ENCODE results near the gene PSMD4.
"Not testable (repeated sequence)": the region's sequence is repeated elsewhere in the genome, so short reads cannot be mapped to it uniquely, and the experiment has no call there.

The PSMD4 gene

DNA sequence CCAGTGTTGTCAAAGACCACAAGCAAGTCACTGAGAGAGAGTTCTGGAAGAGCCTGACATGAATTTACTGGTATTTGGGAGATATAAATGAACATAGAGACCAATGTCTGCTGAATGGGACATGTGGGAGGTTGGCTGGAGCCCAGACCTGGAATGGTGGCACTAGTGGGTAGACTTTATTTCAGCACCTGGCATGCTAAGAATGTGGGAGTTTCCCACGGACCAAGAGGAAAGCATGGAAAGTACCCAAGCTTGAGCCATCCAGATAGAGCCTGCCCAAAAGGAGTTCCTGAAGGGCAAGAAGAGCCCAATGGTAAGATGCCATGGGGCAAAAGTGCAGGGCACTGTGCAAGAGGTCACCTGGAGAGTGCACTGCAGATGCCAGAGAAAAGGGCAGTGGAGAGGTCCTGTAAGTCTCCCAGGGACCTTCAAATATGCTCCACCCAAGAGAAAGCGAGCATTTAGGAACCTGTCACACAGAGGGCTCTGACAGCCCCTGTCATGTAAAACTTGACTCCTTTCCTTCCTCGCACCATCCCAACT is 19.5 kb downstream of the PSMD4 start:
- DNase-seq (ENCODE audit: low read depth in 2 of 2) = no peak

DNA sequence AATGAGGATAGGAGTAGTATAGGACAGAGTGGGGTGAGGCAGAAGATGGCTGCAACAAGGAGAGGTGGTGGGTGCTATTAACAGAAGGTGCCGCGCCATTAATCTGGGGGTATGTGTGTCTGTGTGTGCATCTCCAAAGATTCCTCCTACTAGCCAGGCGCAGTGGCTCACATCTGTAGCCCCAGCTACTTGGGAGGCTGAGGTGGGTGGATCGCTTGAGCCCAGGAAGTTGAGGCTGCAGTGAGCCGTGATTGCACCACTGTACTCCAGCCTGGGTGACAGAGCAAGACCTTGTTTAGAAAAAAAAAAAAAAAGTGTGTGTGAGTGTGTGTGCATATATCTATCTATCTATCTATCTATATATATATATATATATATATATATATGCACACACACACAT is 20.8 kb downstream of the PSMD4 start:
- not testable (repeated sequence) for DNase-seq (ENCODE audit: low read depth in 2 of 2)

DNA sequence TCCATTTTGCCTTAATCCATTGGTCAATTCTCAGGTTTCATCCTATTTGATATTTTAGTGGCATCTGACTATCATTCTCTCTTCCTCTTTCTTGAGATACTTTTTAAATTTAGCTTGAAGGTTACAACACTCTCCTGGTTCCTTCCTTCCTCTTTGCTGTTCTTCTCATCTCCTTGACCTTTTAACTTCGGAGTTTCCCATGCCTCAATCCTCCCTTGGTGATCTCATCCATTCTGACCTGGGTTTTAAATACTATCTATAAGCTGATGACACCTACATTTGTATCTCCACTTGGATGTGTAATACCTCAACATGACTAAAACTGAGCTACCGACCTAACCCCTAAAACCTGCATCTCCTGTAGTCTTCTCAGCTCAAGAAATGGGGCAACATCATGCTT is 22.7 kb downstream of the PSMD4 start:
- DNase-seq (ENCODE audit: low read depth in 2 of 2) = no peak

DNA sequence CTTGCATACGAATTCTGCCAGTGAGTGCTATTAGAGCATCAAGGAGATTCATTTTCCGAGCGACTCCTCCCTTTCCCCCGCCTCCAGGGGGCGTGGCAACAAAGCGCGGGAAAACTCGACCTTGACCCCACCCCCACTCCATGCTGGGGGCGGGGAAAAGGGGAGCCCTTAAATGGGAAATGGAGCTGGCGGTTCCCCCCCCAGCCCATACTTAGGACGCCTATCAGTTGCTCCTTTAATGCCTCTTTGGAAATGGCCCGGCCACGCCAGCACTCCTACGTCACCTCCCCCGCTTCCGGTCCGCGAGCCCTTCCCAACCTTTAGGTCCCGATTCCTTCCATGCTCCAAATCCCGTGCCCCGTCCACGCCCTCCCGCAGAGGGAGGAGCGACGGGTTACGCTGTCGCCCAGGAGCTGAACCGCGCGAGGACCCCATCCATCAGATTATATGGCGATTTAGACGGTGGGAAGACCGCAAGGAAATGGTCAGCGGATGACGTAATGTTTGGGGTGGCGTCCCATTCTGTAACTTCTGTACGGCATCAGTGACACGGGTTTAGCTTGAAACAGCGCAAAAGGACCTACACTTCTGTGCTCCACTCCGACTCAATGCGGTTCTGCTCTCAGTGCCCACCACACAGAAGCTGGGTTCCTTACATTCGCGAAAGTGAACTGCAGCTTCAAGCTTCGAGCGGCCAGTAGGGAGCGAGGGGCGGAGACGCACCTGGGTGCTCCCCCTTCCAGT is 26.9 kb downstream of the PSMD4 start:
- peak; percentile 95 for DNase-seq (ENCODE audit: low read depth in 2 of 2)

DNA sequence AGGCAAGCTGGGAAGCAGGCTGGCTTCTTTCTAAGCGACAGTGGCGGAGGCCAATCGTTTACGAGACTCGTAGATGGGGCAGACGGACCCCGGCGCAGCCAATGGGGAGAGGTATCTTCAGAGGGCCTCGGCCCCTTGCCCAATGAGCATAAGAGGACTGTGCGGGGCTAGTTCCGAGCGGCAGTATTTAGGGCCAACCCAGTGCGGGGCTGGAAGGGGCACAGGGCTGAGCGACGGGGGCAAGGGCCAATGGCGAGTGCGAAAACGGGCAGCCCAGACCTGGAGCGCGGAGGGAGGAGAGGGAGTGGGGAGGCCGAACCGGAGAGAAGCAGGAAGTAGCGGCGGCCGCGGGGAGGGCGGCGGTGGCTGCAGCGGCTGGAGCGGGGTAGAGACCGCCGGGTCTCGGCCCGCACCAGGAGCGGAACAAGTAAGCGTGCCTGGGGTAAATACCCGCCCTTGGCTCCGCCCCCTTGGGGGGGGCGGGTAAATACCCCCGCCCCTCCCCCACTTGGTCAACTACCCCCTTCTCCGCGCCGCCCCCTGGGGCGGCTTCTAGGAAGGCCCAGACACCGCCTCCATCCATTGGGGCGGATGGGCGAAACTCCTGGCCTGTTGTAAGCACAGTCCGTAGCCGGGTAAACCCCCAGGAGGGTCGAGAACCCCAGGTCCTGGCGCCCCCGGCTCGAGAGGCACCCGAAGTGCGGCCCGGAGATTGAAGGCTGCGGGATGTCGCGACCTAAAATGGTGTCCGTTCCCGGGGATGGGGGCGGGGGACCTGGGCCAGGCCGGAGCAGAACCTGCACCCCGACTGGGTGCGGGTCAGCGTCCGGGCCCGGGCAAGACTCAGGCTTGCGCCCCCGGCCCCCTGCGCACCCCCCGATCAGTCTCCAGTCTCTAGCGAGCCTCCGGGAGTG is 27.7 kb downstream of the PSMD4 start, which contains the start of gene ZNF687:
ZNF687 (plus strand) TSS at position 331 of the 914 bp plus-strand sequence. CDS start 3,993 bp downstream, outside the sequence.
- peak; percentile 99 to 100 for DNase-seq (ENCODE audit: low read depth in 2 of 2)

DNA sequence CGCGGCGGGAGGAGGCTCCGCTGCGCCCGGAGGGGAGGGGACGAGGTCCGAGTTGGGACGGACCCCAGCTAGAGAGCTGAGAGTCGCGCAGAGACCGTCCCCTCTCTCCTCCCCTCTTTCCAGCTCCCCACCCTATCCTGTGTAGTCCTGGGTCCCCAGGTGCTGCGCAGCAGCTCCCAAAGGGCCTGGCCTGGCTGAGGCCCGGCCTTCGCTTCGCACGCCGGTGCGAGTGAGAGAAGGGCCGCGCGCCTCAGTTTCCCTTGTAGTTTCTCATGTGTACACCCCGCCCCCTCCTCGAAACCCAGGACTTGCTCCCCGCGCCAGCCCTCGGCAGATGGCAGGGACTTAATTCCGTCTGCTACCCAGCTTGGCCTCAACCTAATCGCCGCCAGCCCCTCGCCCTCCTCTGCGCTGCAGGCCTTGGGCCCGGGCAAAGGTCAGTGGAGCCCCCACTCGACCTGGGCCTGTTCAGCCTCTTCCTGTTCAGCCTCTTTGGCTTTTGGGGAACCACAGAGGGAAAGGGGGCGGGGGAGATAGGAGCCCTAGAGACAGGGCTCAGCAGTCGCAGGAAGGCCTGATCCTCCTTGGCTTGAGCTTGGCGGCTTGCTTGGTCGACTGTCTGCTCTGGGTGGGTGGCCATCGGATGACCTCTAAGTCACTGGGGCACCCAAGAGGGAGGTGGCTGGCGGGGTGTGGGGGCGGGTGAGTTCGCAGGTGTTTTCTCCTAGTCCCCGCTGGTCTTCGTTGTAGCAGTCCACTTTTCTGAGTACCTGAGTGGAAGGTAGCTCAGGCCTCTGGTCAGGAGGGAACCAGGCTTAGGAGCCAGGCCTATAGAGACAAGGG is 28.6 kb downstream of the PSMD4 start:
- DNase-seq (ENCODE audit: low read depth in 2 of 2) = no peak

DNA sequence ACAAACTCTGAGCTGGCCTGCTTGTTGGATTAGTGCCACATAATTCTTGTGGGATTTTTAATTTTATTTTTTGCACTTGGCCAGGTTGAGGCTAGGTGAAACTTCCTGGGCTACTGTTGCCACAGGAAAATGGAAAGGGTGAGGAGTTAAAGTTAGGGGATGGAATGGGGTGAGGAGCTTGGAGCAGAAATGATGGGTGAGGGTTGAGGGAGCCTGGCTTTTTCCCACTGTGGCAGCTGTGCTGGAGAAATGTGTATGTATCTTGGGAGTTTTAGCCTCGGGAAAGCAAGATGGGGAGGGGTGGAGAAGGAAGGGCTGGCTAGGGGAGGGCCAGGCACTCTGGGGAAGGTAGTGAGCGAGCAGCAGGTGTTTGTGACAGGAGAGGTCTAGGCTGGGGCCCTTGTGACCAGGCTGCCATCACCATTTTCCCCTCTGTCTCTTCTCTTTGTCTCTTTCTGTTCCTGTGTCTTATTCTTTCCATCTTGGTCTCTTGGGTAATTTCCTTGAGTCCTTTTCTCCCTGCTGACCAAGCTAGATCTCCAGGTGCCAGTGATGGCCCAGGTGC is 29.6 kb downstream of the PSMD4 start:
- DNase-seq (ENCODE audit: low read depth in 2 of 2) = no peak

DNA sequence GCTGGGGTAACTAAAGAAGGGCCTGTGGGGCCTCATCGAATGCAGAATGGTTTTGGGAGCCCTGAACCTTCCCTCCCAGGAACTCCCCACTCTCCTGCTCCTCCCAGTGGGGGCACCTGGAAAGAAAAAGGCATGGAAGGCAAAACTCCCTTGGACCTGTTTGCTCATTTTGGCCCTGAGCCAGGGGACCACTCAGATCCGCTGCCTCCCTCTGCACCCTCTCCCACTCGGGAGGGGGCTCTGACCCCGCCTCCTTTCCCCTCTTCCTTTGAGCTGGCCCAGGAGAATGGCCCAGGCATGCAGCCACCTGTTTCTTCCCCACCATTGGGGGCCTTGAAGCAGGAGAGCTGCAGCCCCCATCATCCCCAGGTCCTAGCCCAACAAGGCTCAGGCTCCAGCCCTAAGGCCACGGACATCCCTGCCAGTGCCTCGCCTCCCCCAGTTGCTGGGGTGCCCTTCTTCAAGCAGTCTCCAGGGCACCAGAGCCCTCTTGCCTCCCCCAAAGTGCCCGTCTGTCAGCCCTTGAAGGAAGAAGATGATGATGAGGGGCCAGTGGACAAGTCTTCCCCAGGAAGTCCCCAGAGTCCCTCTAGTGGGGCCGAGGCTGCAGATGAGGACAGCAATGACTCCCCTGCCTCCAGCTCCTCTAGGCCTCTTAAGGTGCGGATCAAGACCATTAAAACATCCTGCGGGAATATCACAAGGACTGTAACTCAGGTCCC is 32.2 kb downstream of the PSMD4 start:
- no peak for DNase-seq (ENCODE audit: low read depth in 2 of 2)

DNA sequence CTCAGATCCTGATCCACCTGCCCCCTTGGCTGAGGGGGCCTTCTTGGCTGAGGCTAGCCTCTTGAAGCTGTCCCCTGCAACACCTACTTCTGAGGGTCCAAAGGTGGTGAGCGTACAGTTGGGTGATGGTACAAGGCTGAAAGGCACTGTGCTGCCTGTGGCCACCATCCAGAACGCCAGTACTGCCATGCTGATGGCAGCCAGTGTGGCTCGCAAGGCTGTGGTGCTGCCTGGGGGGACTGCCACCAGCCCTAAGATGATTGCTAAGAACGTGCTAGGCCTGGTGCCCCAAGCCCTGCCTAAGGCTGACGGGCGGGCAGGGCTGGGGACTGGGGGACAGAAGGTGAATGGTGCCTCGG is 32.8 kb downstream of the PSMD4 start:
- DNase-seq (ENCODE audit: low read depth in 2 of 2) = no peak

DNA sequence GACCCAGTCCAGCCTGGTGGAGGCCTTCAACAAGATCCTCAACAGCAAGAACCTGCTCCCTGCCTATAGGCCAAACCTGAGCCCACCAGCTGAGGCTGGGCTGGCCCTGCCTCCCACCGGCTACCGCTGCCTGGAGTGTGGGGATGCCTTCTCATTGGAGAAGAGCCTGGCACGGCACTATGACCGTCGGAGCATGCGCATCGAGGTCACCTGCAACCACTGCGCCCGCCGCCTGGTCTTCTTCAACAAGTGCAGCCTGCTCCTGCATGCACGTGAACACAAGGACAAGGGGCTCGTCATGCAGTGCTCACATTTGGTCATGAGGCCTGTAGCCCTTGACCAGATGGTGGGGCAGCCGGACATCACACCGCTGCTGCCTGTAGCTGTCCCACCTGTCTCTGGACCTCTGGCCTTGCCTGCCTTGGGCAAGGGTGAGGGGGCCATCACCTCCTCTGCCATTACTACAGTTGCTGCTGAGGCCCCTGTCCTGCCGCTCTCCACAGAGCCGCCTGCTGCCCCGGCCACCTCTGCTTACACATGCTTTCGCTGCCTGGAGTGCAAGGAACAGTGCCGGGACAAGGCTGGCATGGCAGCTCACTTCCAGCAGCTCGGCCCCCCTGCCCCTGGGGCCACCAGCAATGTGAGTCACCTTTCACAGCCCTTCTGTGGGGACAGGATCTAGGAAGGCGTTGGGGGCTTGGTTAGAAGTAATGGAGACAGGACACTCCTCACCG is 33.4 kb downstream of the PSMD4 start:
- no peak for DNase-seq (ENCODE audit: low read depth in 2 of 2)

DNA sequence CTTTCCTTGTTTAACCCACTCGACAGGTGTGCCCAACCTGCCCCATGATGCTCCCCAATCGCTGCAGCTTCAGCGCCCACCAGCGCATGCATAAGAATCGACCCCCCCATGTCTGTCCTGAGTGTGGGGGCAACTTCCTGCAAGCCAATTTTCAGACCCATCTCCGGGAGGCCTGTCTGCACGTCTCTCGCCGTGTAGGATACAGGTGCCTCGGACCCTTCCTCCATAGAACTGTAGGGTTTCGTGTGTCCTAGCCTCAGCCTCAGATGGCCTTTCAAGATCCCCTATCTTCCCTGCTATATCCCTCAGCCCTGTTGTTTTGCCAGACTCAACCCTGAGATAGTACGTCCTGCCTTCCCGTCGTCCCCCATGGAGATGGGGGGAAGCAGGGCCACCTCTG is 34.0 kb downstream of the PSMD4 start:
- DNase-seq (ENCODE audit: low read depth in 2 of 2) = no peak

DNA sequence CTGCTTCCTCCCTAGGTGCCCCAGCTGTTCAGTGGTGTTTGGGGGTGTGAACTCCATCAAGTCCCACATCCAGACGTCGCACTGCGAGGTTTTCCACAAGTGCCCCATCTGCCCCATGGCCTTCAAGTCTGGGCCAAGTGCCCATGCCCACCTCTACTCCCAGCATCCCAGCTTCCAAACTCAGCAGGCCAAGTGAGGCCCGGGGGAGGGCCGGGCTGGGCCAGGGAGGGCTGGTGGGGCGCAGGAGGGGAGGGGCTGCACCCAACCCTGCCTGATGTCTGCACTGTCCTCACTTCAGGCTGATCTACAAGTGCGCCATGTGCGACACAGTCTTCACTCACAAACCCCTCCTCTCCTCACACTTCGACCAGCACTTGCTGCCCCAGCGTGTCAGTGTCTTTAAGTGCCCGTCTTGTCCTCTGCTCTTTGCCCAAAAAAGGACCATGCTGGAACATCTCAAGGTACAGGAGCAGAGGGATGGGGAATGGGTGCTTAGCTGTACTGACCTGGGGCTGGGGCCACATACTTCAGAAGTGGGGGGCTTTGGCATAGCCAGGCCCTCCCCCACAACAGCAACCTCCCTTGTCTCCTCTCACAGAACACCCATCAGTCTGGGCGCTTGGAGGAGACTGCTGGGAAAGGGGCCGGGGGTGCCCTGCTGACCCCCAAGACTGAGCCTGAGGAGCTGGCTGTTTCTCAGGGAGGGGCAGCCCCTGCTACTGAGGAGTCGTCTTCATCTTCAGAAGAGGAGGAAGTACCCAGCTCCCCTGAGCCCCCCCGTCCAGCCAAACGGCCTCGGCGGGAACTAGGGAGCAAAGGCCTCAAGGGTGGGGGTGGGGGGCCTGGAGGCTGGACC is 34.8 kb downstream of the PSMD4 start:
- no peak for DNase-seq (ENCODE audit: low read depth in 2 of 2)

DNA sequence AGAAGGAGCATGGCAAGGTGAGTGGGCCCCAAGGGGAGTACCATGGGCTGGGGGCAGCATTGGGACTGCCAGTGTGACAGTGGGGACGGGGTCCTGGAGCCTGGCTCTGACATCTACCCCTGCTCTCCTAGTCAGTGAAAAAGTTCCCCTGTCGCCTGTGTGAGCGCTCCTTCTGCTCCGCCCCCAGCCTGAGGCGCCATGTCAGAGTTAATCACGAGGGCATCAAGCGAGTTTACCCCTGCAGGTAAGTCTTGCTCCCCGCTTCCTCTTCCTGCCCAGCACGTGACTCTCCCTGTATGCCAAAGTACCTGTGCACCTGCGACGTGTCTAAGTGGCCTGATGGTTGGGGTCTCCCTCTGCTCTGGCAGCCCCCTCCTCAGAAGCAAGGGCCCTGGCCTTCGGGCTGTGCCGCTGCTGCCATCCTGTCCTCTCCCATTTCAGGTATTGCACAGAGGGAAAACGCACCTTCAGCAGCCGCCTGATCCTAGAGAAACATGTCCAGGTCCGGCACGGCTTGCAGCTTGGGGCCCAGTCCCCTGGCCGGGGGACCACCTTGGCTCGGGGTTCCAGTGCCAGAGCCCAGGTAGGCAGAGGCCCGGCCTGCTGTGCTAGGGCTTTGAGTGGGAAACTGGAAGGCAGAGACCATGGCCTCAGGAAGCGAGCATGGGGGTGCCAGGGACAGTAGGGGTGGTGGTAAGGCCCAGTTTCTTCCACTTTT is 35.6 kb downstream of the PSMD4 start:
- no peak for DNase-seq (ENCODE audit: low read depth in 2 of 2)

DNA sequence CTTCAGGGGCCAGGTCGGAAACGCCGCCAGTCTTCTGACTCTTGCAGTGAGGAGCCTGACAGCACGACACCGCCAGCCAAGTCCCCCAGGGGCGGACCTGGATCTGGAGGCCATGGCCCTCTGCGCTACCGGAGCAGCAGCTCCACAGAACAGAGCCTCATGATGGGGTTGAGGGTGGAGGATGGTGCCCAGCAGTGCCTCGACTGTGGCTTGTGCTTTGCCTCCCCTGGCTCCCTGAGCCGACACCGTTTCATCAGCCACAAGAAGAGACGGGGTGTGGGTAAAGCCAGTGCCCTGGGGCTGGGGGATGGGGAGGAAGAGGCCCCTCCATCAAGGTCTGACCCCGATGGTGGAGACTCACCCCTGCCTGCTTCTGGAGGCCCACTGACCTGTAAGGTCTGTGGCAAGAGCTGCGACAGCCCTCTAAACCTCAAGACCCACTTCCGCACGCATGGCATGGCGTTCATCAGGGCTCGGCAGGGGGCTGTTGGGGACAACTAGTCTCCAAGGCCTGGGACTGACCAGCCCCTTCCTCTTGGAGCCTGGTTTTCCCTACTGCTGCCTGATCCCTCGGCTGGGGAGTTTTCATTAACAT is 36.3 kb downstream of the PSMD4 start:
- no peak for DNase-seq (ENCODE audit: low read depth in 2 of 2)

DNA sequence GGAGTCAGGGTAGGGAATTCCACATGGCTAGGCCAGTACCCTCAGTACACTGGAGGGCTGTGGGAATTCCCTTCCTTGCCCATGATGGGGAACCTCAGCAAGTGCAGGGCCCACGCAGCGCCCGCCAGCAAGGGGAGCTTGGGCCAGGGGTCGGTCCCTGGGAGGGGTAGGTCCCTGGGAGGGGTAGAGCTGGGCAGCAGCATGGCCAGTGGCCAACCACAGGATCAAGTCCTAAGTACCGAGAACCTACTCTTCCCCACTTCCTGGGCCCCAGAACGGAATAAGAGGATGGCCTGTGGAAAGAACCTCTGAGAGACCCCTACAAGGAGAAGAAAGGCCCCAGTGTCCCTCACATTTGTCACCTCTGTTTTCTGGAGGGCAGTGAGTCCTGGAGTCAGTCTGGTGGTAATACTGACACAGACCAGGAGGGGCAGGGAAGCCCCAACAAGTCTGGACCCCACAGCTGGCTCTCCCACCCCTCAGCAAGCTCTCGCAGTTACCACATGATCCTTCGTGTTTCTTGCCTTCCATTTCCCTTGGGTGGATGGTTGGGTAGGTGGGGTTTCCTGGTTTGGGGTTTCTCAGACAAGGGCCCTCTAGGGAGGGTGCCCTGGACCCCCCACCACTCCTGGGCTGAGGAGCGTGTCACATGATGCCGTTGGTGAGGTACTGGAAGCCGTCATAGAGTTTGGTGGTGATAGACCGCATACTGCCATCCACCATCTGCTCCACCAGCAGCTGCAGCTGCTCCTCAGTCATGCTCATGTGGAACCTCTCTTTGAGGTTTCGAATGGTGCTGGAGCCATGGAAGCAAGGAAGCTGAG is 37.9 kb downstream of the PSMD4 start:
- DNase-seq (ENCODE audit: low read depth in 2 of 2) = no peak

DNA sequence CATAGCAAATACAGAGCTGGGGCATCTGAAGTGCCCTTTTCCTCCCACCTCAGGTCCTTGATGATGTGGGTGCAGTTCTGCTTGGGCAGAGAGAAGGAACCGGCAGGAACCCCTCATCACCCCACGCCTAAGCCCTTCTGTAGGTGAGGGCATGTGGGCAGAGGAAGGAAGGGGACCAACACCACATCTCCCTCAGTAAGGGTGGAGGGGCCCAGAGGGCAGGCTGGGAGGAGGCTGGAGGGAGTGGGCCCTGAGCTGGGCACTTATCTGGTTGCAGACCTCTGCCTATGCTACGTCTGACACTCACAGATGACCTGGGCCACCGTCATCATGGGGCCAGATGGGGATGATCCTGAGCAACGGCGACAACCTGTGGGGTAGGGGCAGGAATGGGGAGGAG is 38.6 kb downstream of the PSMD4 start:
- no peak for DNase-seq (ENCODE audit: low read depth in 2 of 2)
